NCI-H1436 treated with DMSO at 0.1 percent for 48 hours (cell line): ENCODE data around the gene TALDO1.

Source experiments
- DNase-seq: peaks from one replicate; lab custom pipeline; 2025; lab: John Stamatoyannopoulos, UW

TALDO1 gene

DNA sequence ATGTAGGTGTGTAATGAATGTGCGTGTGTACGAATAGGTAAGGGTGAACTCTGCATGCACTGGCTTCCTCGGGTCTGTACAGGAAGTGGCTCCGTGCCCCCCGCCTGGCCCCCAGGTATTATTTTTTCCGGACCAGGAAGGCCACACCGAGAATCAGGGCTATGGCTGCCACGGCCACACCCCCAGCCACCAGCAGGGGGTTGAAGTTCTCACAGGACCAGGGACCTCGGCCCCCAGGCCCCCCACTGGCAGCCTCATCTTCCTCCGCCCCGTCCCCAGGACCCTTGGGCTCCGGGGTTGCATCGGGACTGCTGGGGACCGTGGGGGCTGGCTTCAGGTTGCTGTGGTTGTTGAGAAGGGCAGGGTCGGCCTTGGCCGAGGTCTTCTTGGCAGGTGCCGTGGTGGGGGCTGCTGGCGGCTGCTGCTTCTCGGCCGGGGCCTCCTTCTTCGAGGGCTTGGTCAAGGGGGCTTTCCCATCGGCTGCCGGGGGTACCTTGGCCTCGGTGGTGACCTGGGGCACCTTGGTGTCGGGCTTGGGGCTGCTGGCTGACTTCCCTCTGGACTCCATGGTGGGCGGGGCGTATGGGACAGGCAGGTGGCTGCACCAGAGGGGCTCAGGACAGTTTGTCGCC, 40.9 kb downstream of the TALDO1 start:
- DNase-seq = no peak

- DNase-seq = no peak
Measured at GRCh38 chr11:788953-789940, 42.0 kb downstream of the TALDO1 start.

DNA sequence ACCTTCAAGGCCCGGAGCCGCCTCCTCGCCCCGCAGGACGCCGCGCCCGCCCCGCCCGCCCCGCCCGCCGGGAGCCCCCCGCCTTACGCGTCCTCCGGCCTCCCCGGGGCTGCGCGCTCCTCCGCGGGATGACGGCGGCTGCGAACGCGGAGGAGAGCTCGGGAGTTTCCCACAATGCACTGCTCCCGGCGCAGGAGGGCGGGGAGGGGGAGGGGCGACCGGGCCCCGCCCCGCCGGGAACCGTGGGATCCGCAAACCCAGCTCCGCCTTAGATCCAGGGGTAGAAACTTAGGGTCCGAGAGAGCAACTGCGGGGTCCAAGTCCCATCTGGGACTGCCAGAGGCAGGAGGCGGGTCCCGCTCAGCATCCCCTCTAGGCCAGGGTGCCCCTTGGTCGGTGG, 42.7 kb downstream of the TALDO1 start, which contains the start of gene CEND1:
TSS of gene CEND1 (minus strand) at position 148 of the 400 bp plus-strand sequence. CDS start 1,514 bp downstream, outside the sequence.
- no peak for DNase-seq

GRCh38 chr11:790721-791564, 43.7 kb downstream of the TALDO1 start:
- no peak for DNase-seq

GRCh38 chr11:791658-792534, 44.6 kb downstream of the TALDO1 start:
- DNase-seq = no peak

GRCh38 chr11:792535-792821, 45.2 kb downstream of the TALDO1 start:
- DNase-seq = no peak

- no peak for DNase-seq
Measured at GRCh38 chr11:792873-793272, 45.6 kb downstream of the TALDO1 start.

GRCh38 chr11:793556-793955, 46.3 kb downstream of the TALDO1 start:
- no peak for DNase-seq

DNA sequence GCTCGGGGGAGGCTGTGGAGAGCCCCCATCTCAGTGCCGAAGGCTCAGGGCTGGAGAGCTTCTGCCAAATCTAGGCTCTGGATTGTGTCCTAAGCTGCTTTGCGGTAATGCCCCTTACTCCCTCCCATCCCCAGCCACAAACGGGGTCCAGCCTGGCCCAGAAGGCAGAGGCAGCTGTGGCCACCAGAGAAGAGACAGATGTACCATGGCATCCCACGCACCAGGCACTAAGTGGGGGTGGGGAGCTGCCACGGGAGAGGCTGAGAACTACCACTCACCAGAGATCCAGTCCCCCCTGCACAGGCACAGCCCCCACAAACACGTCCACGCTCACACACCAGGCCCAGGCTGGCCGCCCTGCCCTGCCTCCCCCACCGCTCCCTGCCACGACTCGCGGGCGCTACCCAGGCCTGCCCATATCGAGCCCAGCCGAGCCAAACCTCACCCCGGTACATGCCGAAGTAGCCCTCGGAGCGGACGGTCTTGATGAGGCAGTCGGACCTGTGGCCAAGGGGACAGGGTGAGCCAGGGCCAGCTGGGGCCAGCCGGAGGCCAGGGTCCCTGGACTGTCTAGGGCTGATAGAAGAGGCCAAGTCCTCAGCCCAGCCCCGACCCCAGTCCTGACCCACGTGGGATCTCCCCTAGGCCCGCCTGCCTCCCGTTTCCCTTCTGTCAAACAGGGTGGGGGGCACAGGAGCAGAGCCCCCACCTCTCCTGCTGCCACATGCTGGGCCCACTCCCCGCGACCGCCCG, 46.9 kb downstream of the TALDO1 start:
- no peak for DNase-seq

GRCh38 chr11:794766-795633, 47.7 kb downstream of the TALDO1 start:
- DNase-seq = no peak

GRCh38 chr11:795634-796564, 48.6 kb downstream of the TALDO1 start:
- DNase-seq = no peak

DNA sequence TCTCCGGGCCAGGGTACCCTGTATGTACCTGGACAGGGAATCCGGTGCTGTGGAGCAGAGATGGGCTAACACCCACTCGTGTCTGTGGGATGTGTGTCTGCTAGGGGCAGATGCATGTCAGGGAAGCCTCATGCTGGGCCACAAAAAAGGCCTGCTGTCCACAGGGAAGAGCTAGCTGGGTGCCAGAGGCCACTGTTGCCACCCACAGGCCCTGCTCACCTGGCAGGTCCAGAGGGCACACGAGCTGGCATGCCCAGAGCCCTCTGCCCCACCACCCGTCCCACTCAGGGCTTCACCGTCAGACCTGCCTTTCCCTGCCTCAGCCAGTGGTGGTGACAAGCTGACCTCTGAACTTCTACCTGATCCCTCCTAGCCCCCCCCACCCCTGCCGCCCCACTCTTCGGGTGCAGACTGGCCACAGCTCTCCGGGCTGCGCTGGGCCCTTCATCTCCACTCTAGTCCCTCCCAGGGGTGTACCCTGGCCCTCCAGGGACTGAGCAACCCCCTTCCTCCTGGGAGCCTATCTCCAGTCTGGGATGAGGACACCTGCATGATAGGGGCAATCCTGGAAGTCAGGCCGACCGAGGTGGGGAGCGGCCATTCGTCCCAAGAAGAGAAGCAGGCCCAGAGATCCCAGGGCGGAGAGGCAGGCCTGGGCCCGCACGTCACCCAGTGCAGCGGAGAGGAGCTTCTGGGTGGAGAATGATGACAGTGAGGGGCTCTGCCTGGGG, 49.5 kb downstream of the TALDO1 start:
- DNase-seq = no peak

GRCh38 chr11:797296-798092, 50.2 kb downstream of the TALDO1 start:
- DNase-seq = peak; percentile 56

- no peak for DNase-seq
Measured at GRCh38 chr11:798093-798713, 50.9 kb downstream of the TALDO1 start, which contains the start of gene SLC25A22. Gene SLC25A22, minus strand, starts transcription at chr11:798281. Its CDS starts 3,275 bp downstream, at chr11:795006.

DNA sequence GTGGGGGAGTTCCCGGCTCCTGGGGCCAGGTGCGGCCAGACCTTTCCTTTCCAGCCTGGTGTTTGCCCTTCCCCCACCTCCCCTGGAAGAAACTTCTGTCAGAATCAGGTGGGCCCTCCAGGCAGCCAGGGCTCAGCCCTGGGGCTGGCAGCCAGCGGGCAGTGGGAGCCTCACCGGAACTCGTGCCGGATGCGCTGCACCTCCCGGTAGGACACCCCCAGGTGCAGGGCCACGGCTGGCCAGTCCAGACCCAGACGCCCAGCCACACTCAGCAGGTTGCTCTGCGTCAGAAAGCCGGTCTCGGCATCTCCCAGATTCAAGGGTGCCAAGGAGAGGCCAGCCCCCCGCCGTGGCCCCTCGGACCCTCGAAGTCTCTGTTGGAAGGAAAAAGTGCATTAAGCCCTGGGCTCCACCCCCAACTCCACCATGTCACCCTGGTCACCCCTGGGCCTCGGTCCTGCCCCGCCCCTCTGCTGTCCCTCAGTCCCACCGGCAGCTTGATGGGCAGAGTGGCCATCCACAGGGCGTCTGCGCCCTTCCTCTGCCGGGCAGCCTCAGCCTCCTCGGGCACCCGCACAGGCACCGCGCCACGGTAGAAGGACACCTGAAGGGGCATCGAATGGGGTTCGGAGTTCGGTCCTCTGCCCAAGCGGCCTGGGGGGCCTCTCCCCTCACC, 52.5 kb downstream of the TALDO1 start:
- DNase-seq = no peak

DNA sequence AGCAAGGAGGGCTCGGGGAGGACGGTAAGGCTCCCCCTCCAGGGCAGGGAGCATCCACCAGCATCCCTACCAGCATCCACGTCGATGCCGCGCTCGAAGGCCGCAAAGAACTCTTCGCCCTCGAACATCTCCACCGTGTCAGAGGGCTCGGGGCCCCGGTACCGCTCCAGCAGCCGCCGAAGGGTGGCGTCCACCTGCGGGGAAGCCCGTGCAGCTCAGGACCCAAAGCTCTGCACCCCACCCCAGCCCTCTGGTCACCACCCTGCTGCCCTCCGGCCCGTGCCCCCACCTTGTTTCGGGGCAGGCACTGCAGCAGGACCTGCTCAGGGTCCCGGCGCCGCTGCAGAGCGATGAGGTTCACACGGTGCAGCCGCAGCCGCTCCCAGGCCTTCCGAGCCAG, 53.2 kb downstream of the TALDO1 start:
- no peak for DNase-seq
